ENCODE data around the gene PPFIBP2.

DNA sequence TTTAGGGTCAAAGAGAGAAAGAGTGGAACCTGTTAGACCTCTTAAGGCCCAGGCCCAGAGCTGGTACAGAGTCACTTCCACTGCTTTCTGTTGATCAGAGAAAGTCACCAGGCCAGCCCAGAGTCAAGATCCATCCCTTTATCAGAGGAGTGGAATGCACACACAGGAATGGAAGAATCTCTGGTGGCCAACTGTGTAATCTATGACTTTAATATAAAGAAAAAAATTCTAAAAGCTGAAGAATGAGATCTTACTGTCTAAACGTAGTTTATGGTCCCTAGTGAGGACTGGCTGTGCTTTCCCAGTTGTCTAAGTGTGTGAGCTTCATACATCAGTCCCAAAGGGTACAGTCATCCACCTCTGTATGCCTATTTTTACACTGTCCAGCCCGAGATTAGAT is 51.0 kb downstream of the PPFIBP2 start:
- no peak for TF ChIP-seq ZFP30 (CRISPR knock-in tag; IDR thresholded peaks at IDR 0.05)
- TF ChIP-seq RARB (CRISPR knock-in tag; IDR thresholded peaks at IDR 0.05), result no peak
- no peak for TF ChIP-seq CSDC2 (CRISPR knock-in tag; IDR thresholded peaks at IDR 0.05)
- TF ChIP-seq ZFP3 (CRISPR knock-in tag; IDR thresholded peaks at IDR 0.05), result no peak
- TF ChIP-seq ISL1 (CRISPR knock-in tag; IDR thresholded peaks at IDR 0.05), result no peak
- TF ChIP-seq SNAI2 (CRISPR knock-in tag; IDR thresholded peaks at IDR 0.05), result no peak
- TF ChIP-seq ZNF8 (CRISPR knock-in tag; IDR thresholded peaks at IDR 0.05), result no peak
- TF ChIP-seq PPARA (CRISPR knock-in tag; IDR thresholded peaks at IDR 0.05; ENCODE audit: borderline replicate concordance), result no peak
- TF ChIP-seq, protein P1, sequence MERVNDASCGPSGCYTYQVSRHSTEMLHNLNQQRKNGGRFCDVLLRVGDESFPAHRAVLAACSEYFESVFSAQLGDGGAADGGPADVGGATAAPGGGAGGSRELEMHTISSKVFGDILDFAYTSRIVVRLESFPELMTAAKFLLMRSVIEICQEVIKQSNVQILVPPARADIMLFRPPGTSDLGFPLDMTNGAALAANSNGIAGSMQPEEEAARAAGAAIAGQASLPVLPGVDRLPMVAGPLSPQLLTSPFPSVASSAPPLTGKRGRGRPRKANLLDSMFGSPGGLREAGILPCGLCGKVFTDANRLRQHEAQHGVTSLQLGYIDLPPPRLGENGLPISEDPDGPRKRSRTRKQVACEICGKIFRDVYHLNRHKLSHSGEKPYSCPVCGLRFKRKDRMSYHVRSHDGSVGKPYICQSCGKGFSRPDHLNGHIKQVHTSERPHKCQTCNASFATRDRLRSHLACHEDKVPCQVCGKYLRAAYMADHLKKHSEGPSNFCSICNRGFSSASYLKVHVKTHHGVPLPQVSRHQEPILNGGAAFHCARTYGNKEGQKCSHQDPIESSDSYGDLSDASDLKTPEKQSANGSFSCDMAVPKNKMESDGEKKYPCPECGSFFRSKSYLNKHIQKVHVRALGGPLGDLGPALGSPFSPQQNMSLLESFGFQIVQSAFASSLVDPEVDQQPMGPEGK (CRISPR knock-in tag; IDR thresholded peaks at IDR 0.05; ENCODE audit: borderline replicate concordance), result no peak
- TF ChIP-seq ZNF565 (CRISPR knock-in tag; conservative IDR thresholded peaks at IDR 0.05; ENCODE audit: low read depth), result no peak
- TF ChIP-seq CREB5 (CRISPR knock-in tag; IDR thresholded peaks at IDR 0.05; ENCODE audit: low read depth), result no peak
- TF ChIP-seq CSRNP3 (CRISPR knock-in tag; IDR thresholded peaks at IDR 0.05), result no peak
- TF ChIP-seq BACH2 (CRISPR knock-in tag; IDR thresholded peaks at IDR 0.05; ENCODE audit: borderline replicate concordance), result no peak

Measured in SK-N-SH treated with all-trans-retinoic acid at 6 μM for 48 hours (cell line).